SJCRH30 (cell line): ENCODE data around the gene ALKBH5. TPM values are rescaled to one million over a fixed set of nuclear protein-coding genes. Genes with fewer than 3 reads are reported as not detected.
A peak's percentile ranks its signal among the peaks of the same experiment; 100 is the strongest.

Source experiments
- DNase-seq, 2 experiments: peaks; one replicate each; pipeline ENCODE4 v3.0.0-alpha.2; 2015 to 2020
- H3K27ac ChIP-seq: fragments of 250-450 bp; sonication (Bioruptor Pico); 2 replicates; pipeline ENCODE4 v1.5.1; 2020; ENCODE audit warnings: mild to moderate bottlenecking, moderate library complexity
- H3K27me3 ChIP-seq: fragments of 250-450 bp; sonication (Bioruptor Pico); 2 replicates; pipeline ENCODE4 v1.5.1; 2020; ENCODE audit warnings: mild to moderate bottlenecking, moderate library complexity
- H3K36me3 ChIP-seq: fragments of 250-450 bp; sonication (Bioruptor Pico); 2 replicates; pipeline ENCODE4 v1.5.1; 2020; ENCODE audit warnings: mild to moderate bottlenecking, moderate library complexity
- H3K4me1 ChIP-seq: fragments of 250-450 bp; sonication (Bioruptor Pico); 2 replicates; pipeline ENCODE4 v1.5.1; 2020; ENCODE audit warnings: mild to moderate bottlenecking, moderate library complexity
- H3K4me3 ChIP-seq: fragments of 250-450 bp; sonication (Bioruptor Pico); 2 replicates; pipeline ENCODE4 v1.5.1; 2020; ENCODE audit warnings: mild to moderate bottlenecking, moderate library complexity
- H3K9me3 ChIP-seq: fragments of 250-450 bp; sonication (Bioruptor Pico); replicated peaks from 2 replicates; pipeline ENCODE4 v1.5.1; 2020; ENCODE audit warnings: mild to moderate bottlenecking, moderate library complexity
- total RNA-seq: library from RNA; depleted of rRNA; stranded (reverse); fragments of >200 nt; shearing (Covaris generic); gene quantifications from 2 replicates; pipeline ENCODE4 v1.2.3, GENCODE V29; 2014

The ALKBH5 gene
- total RNA-seq, 1 experiment from 2014 or later: 297 TPM

GRCh38 chr17:18146980-18147379 is 36.6 kb upstream of the ALKBH5 start:
- Histone ChIP-seq H3K9me3 (no peaks in the 10 kb centered on the region), H3K27ac (no peak overlapping the region), H3K4me1 (peaks cover 6% of the 10 kb centered on the region), H3K4me3 (no peak overlapping the region), H3K36me3 (no peaks in the 10 kb centered on the region), H3K27me3 (no peaks in the 10 kb centered on the region)
- DNase-seq: no peak

GRCh38 chr17:18148586-18148985 is 35.0 kb upstream of the ALKBH5 start:
- H3K27ac ChIP-seq: no peak overlapping the region
- no peak for DNase-seq
- H3K36me3 ChIP-seq: no peaks in the 10 kb centered on the region
- no peaks in the 10 kb centered on the region for H3K27me3 ChIP-seq
- no peak overlapping the region for H3K4me3 ChIP-seq
- peaks cover 12% of the 10 kb centered on the region for H3K4me1 ChIP-seq
- H3K9me3 ChIP-seq: no peaks in the 10 kb centered on the region

DNA sequence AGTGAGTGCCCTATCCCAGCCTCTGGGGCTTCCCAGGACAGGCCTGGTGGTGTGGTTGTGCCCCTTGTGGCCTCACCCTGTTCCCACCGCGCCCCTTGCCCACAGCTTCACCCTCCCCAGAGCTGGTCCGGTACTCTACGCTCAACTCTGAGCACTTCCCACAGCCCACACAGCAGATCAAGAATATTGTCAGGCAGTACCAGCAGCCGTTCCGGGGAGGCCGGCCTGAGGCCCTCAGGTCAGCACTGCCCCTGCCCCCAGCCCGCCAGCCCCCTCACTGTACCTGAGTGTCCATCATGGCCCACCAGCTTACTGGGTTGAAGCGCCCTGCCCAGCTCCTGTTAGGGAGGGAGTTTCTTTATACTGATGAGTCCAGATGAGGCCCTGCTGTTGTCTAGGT is 32.3 kb upstream of the ALKBH5 start:
- no peak overlapping the region for H3K4me3 ChIP-seq
- H3K4me1 ChIP-seq: peaks cover 7% of the 10 kb centered on the region; the same call in 1 of the 2 replicates
- no peak for DNase-seq
- H3K27ac ChIP-seq: no peak overlapping the region
- no peaks in the 10 kb centered on the region for H3K36me3 ChIP-seq
- no peaks in the 10 kb centered on the region for H3K27me3 ChIP-seq
- no peaks in the 10 kb centered on the region for H3K9me3 ChIP-seq

- H3K36me3 ChIP-seq: no peaks in the 10 kb centered on the region
- no peaks in the 10 kb centered on the region for H3K9me3 ChIP-seq
- H3K4me1 ChIP-seq: peaks cover 14% of the 10 kb centered on the region
- DNase-seq: no peak
- H3K4me3 ChIP-seq: no peak overlapping the region
- no peak overlapping the region for H3K27ac ChIP-seq
- no peaks in the 10 kb centered on the region for H3K27me3 ChIP-seq
These were observed 28.4 kb upstream of the ALKBH5 start for GRCh38 chr17:18155179-18155578.

DNA sequence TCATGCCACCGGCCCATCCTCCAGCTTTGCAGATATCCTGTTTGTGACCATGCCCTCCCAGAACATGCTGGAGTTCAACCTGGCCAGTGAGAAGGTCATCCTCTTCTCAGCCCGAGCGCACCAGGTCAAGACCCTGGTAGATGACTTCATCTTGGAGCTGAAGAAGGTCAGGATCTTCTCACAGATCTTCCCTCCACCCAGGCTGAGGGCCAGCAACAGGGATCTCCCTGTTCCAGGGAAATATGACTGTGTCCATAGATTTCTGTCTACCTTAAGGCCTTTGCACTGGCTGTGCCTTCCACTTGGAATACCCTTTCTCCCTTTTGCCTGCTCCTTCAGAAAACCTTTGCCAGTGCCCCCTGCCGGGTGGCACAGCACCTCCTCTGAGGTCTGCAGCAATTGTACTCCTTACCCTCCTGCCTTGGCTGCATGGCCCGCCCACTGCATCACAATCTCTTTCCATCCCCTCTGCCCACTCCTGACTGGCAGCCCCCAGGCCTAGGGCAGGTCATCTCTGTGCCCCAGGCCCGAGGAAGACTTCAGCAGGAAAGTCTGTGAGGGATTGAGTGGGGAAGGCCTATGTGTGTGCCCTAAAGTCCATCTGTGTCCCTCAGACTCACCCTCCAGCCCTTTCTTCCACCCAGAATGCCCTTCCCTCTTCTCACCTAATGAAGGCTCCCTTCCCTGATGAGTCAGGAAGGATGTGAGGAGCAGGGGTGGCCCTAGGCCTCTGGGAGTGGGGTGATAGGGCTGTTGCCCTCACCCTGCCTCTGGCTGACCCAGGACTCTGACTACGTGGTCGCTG is 27.3 kb upstream of the ALKBH5 start:
- Histone ChIP-seq H3K4me3 (no peak overlapping the region), H3K36me3 (no peaks in the 10 kb centered on the region), H3K9me3 (no peaks in the 10 kb centered on the region), H3K4me1 (peaks cover 26% of the 10 kb centered on the region), H3K27ac (no peak overlapping the region), H3K27me3 (no peaks in the 10 kb centered on the region)
- no peak for DNase-seq

GRCh38 chr17:18156976-18157280 is 26.7 kb upstream of the ALKBH5 start:
- Histone ChIP-seq H3K9me3 (no peaks in the 10 kb centered on the region), H3K4me1 (peaks cover 31% of the 10 kb centered on the region), H3K36me3 (no peaks in the 10 kb centered on the region), H3K27me3 (no peaks in the 10 kb centered on the region), H3K27ac (no peak overlapping the region), H3K4me3 (no peak overlapping the region)
- DNase-seq: no peak

DNA sequence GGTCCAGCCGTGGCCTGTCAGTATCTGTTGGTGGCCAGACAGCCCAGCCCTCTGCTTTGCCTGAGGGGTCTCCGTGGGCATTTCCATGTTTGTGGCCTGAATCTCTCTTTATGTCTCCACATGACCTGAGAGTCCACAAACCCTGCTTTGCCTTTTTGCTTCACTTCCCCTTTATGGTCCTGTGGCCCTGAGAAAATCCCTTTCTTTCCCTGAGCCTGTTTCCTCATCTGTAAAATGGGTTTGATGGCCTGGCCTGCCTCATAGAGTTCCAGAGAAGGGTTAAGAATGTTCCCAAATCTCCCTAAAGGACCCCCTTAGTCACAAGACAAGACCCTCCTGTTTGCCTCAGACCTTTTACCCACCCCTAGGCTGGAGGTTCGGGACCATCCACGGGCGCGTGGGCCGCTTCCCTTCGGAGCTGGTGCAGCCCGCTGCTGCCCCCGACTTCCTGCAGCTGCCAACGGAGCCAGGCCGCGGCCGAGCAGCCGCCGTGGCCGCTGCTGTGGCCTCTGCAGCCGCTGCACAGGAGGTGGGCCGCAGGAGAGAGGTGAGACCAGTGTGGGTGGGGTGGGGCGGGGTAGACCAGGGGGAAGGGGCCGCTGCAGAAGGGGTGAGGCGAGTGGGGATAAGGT is 26.2 kb upstream of the ALKBH5 start:
- H3K36me3 ChIP-seq: no peaks in the 10 kb centered on the region
- H3K27ac ChIP-seq: no peak overlapping the region
- H3K9me3 ChIP-seq: no peaks in the 10 kb centered on the region
- H3K4me1 ChIP-seq: peaks cover 31% of the 10 kb centered on the region
- no peak overlapping the region for H3K4me3 ChIP-seq
- H3K27me3 ChIP-seq: no peaks in the 10 kb centered on the region
- no peak for DNase-seq

GRCh38 chr17:18158022-18158600 is 25.5 kb upstream of the ALKBH5 start:
- Histone ChIP-seq H3K36me3 (no peaks in the 10 kb centered on the region), H3K9me3 (no peaks in the 10 kb centered on the region), H3K27me3 (no peaks in the 10 kb centered on the region), H3K4me3 (peak overlapping the region; percentile 16), H3K4me1 (peaks cover 24% of the 10 kb centered on the region), H3K27ac (no peak overlapping the region)
- peak; percentile 85 to 91 for DNase-seq

DNA sequence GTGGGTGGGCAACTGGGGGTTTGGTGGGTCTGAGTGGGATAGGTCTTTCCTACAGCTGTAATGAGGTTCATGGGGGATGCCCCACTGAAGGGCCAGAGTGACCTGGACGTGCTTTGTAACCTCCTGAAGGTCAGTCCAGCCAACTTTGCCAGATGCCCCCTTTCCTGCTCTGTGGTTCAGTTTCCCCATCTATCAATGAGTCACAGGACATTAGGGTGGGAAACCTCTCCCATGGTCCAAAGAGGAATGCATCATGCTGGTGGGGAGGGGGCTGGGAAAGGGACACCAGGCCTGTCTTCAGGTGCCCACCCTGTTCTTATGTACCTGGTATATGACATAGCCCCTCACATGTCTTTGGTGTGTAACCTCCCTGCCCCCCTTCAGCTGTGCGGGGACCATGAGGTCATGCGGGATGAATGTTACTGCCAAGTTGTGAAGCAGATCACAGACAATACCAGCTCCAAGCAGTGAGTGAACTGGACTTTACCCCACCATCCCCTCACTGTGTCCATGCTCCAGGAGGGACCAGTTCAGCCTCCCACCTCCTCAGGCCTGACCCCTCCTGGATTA is 24.0 kb upstream of the ALKBH5 start:
- Histone ChIP-seq H3K36me3 (no peaks in the 10 kb centered on the region), H3K27me3 (no peaks in the 10 kb centered on the region), H3K4me3 (no peak overlapping the region), H3K4me1 (peaks cover 24% of the 10 kb centered on the region), H3K9me3 (no peaks in the 10 kb centered on the region), H3K27ac (no peak overlapping the region)
- DNase-seq: peak in 1 of 2 experiments; percentile 56

- Histone ChIP-seq H3K36me3 (no peaks in the 10 kb centered on the region), H3K4me1 (peaks cover 24% of the 10 kb centered on the region), H3K27ac (no peak overlapping the region), H3K27me3 (no peaks in the 10 kb centered on the region), H3K4me3 (no peak overlapping the region), H3K9me3 (no peaks in the 10 kb centered on the region)
- no peak for DNase-seq
These were observed 23.3 kb upstream of the ALKBH5 start for GRCh38 chr17:18160128-18160856.

DNA sequence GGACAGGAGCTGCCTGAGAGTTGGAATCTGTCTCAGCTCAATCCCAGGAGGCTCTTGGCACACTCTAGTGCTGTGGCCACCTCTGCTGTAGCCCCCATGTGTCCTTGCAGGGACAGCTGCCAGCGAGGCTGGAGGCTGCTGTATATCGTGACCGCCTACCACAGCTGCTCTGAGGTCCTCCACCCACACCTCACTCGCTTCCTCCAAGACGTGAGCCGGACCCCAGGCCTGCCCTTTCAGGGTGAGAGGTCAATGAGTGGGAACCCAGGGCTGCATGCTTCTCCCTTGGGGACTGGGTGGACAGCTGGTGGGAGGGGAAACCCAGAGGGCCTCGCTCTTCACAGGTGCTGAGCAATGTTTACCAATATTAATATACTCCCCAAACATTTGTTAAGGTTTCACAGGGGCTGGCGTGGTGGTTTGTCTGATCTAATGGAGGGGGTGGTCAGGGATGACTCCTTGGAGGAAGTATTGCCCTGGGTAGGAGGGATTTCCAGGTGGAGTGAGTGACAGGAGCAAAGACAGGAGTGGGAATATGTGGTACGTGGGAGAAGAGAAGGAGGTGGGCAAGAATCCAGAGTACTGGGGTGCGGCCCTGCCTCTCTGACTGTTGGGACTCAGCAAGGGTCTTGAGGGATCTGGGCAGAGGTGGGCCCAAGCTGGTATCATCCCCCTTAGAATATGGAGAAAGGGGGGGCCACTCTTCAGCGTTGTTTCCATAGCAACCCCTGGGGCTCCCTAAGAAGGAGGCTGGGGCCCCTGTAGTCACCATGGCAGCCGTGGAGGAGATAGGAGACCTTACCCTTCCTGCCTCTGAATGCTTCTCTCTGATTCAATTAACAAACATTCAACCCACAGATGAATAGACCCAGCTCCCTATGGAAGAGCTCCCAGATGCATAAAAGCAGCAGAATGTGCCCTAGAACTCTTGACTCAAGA is 22.2 kb upstream of the ALKBH5 start:
- no peaks in the 10 kb centered on the region for H3K9me3 ChIP-seq
- no peak overlapping the region for H3K27ac ChIP-seq
- DNase-seq: peak; percentile 91 to 93

DNA sequence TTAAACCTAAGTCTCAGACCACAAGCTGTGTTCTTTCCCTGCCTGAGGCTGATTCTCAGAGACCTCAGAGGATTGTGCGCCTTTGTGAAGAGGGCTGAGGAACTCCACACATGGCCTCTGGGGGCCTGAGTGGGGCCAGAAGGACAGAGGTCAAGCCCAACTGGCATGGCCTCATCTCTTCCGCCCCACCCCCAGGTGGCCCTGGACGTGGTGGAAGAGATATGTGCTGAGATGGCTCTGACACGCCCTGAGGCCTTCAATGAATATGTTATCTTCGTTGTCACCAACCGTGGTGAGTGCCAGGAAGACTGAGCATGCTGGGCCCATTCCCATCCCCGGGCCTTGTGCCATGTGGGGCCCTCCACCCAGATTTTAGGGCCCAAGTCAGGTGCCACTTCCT is 20.1 kb upstream of the ALKBH5 start:
- H3K36me3 ChIP-seq: no peaks in the 10 kb centered on the region
- H3K27ac ChIP-seq: no peak overlapping the region
- H3K4me1 ChIP-seq: peaks cover 24% of the 10 kb centered on the region
- no peaks in the 10 kb centered on the region for H3K9me3 ChIP-seq
- no peaks in the 10 kb centered on the region for H3K27me3 ChIP-seq
- no peak overlapping the region for H3K4me3 ChIP-seq
- no peak for DNase-seq

More for the DNA sequence above, 22.2 kb upstream of the ALKBH5 start:
- H3K4me3 ChIP-seq: no peak overlapping the region
- H3K36me3 ChIP-seq: no peaks in the 10 kb centered on the region
- peaks cover 24% of the 10 kb centered on the region for H3K4me1 ChIP-seq
- no peaks in the 10 kb centered on the region for H3K27me3 ChIP-seq

GRCh38 chr17:18166894-18167293 is 16.7 kb upstream of the ALKBH5 start:
- Histone ChIP-seq H3K36me3 (no peaks in the 10 kb centered on the region), H3K27me3 (no peaks in the 10 kb centered on the region), H3K4me3 (no peak overlapping the region), H3K4me1 (peaks cover 2% of the 10 kb centered on the region), H3K9me3 (no peaks in the 10 kb centered on the region), H3K27ac (no peak overlapping the region)
- peak in 1 of 2 experiments; percentile 53 for DNase-seq

GRCh38 chr17:18167421-18167820 is 16.2 kb upstream of the ALKBH5 start:
- peaks cover 7% of the 10 kb centered on the region for H3K4me1 ChIP-seq
- H3K9me3 ChIP-seq: no peaks in the 10 kb centered on the region
- no peak overlapping the region for H3K27ac ChIP-seq
- no peak for DNase-seq
- no peaks in the 10 kb centered on the region for H3K36me3 ChIP-seq
- H3K4me3 ChIP-seq: no peak overlapping the region
- no peaks in the 10 kb centered on the region for H3K27me3 ChIP-seq
